Lung microvascular endothelial cell (primary cell): ENCODE data around the gene SCYL1. TPM values are rescaled to one million over a fixed set of nuclear protein-coding genes. Genes with fewer than 3 reads are reported as not detected.

Experiments used
- DNase-seq, 2 donors: peaks; one replicate each; pipeline versions ENCODE4 v3.0.0 to v3.0.0-alpha.2; 2010; ENCODE audit warnings: low read depth in 2 of 2
- total RNA-seq: library from RNA; depleted of rRNA; stranded (reverse); fragments of >200 nt; gene quantifications from 2 replicates; pipeline ENCODE4 v1.2.1, GENCODE V29; 2014

Gene SCYL1
- total RNA-seq = 36.6 and 46.6 TPM in 2 replicates

- DNase-seq = peak; percentile 83 to 91
Measured at GRCh38 chr11:65524741-65525545, at the start of gene SCYL1. Gene SCYL1 (plus strand): TSS chr11:65525083. CDS start chr11:65525154, 71 bp downstream.

- DNase-seq = peak; percentile 37 to 51
Measured at GRCh38 chr11:65476632-65477148, 48.2 kb upstream of the SCYL1 start.

GRCh38 chr11:65477149-65477965 lies 47.5 kb upstream of the SCYL1 start:
- DNase-seq = peak; percentile 97

GRCh38 chr11:65478388-65479183 lies 46.3 kb upstream of the SCYL1 start:
- no peak for DNase-seq

- DNase-seq = peak; percentile 56 to 85
Measured at GRCh38 chr11:65479184-65480145, 45.4 kb upstream of the SCYL1 start.

GRCh38 chr11:65482306-65482850 lies 42.5 kb upstream of the SCYL1 start:
- DNase-seq = no peak

GRCh38 chr11:65485920-65486219 lies 39.0 kb upstream of the SCYL1 start:
- DNase-seq = no peak

- DNase-seq = no peak
Measured at GRCh38 chr11:65486570-65487466, 38.1 kb upstream of the SCYL1 start.

- peak; percentile 100 for DNase-seq
Measured at GRCh38 chr11:65487467-65488272, 37.2 kb upstream of the SCYL1 start.

GRCh38 chr11:65488273-65489034 lies 36.4 kb upstream of the SCYL1 start:
- DNase-seq = peak; percentile 53 to 68

GRCh38 chr11:65489035-65489705 lies 35.7 kb upstream of the SCYL1 start:
- peak in 1 of 2 donors; percentile 59 for DNase-seq

- peak in 1 of 2 donors; percentile 62 for DNase-seq
Measured at GRCh38 chr11:65489706-65490320, 35.1 kb upstream of the SCYL1 start.

- DNase-seq = peak; percentile 58 to 61
Measured at GRCh38 chr11:65491163-65491465, 33.8 kb upstream of the SCYL1 start.

GRCh38 chr11:65491614-65492386 lies 33.1 kb upstream of the SCYL1 start:
- peak; percentile 86 to 92 for DNase-seq

- no peak for DNase-seq
Measured at GRCh38 chr11:65492387-65492636, 32.6 kb upstream of the SCYL1 start.
